ELR (cell line): ENCODE data around the gene FKTN.

Source experiments
- DNase-seq: peaks from one replicate; pipeline ENCODE4 v3.0.0-alpha.2; 2015; ENCODE audit warnings: low read depth

Gene FKTN

DNA sequence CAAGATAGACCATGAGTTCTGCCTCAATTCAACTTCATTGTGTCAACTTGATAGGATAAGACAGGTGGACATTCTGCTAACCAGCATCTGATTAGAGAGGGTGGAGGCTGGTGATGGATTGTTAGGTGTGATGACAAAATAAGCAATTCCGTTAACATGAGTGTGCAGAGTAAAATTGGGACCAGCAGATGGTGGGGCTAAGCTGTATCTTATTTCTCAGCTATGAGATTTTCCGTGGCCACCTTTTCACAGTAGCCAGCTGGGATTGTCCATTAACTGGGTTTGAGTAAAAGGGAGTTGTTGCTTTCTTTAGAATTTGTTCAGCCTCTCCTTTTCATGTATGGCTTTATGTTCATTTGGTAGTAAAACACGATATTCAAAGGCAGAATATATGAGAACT lies 75.5 kb downstream of the FKTN start:
- DNase-seq: no peak

GRCh38 chr9:105636331-105636730 lies 78.4 kb downstream of the FKTN start:
- DNase-seq: peak; percentile 19

GRCh38 chr9:105637787-105638395 lies 80.0 kb downstream of the FKTN start:
- peak; percentile 30 for DNase-seq

- DNase-seq: no peak
Measured at GRCh38 chr9:105639936-105640335, 82.0 kb downstream of the FKTN start.

DNA sequence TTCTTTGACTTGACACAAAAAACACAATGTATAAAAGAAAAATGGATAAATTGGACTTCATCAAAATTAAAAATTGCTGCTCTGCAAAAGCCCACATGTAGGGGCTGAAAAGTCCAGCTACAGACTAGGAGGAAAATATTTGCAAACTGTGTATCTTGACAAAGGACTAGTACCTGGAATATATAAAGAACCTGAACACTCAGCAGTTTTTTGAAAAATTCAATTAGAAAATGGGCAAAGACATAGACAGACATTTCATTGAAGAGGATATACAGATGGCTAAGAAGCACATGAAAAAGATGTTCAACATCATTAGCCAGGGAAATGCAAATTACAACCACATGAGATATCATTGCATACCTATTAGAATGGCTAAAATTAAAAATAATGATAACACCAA lies 85.9 kb downstream of the FKTN start:
- DNase-seq: no peak

DNA sequence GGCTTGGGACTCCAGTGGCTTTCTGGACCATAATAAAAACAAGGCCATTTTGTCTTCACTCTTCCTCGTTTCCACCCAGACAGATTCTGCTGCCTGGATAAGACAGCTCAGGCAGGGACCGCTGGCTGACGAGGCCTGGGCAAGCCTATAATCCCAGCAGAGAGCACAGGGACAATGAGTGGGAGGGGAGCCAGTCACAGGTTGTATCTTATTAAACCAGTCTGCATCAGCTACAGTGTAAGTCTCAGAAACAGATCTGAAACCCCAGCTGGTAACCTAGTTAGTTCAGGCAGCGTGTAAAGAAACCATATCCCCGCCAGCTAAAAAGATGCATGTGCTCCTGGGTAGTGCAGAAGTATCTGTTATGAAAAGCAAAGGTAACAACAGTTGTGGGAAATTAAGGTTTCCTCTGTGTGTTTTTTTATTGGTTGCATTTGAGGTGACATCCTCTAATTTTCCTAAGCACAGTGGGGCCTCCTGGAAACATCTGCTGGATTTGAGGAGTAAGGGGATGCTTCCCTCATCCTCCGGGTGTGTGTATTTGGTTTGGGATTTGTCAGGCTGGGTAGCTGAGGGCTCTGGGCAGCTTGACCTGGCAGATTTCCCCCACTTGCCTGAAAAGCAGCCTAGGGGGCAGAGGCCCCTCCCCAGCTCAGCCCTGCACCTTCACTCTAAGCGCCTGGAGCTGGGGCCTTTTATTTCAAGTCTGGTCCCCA lies 89.1 kb downstream of the FKTN start:
- DNase-seq: no peak

DNA sequence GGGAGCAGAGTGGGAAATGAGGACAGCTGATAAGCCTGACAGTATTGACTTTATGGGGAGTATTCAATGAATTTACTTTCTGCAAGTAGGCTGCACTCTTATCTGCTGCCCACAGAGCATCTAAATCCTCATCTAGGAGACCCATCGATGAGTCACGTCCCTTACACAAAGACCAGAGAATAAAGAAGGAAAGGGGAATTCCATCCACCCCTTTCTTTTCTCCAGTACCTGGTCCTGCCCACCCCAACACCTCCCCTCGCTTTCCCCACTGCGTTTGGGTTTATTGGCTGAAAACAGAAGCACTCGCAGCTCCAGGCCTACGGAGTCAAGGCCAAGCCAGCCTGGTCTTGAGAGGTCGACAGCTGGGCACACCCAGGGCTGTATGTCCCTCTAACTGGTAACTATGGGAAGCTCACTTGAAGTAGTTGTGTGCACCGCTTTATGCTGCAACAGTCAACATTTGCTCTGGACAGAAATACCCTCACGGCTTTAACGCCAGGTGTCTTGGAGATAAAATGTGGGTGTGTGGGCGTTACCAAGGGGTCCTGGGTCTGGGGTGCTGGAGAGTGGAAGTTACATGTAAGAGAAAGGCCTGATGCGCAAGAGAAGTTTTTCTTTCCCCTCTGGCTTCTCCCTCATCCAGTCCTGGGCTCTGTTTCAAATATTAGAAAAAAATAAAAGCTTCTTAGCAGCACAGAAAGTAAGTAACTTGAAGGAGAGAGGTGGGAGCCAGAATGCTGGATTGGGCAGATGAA lies 89.8 kb downstream of the FKTN start:
- DNase-seq: peak; percentile 8

DNA sequence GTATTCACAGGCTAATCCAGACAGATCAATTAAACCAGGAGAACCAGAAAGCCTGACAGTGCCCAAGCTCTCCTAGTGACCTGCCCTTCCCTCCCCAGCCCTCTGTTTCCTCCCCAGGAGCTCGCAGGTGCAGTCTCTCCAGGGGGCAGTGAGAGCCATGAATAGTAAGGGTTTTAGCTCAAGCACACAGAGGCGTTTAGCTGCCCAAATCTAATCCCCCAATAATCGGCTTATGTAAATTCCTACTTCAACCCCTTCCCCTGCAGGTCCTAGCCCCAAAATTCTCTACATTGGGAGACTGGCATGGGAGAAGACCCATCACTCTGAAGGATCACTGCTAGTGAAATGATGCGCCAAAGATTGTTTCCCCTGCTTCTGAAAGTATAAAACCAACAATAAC lies 93.9 kb downstream of the FKTN start:
- no peak for DNase-seq

DNA sequence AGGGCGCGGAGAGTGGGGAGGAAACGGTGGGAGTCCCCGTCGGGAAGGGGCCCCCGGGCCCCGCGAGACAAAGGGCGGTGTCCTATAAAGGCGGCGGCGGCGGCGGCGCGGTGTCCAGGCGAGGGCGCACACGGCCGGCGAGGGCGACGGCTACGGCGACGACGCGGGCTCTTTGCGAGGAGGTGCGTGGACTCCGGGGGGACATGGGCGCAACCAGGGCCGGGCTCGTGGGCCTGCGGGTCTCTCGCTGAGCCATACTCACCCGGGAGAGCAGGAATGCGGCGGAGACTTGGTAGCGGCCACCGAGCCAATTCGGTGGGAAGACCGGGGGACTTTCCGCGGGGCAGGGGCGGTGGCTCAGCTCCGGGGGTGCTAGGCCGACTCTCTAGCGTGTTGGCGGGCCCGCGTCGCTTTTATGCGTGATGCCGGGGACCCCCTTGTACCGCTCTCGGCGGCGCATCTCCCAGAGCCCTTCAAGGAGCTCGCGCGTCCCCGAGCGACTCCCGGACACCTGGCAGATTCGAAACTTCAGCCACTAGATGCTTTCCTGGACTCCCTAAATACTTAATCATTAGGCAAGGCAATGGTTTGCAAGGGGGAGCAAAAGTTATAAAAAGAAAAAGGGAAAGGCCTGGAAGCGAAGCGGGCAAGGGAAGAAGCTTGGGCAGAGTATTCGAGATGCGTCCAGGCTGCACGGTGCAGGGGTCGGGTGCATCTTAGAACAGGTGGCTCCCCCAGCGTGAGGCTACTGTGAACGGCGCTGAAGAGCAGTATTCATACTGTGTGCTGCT lies 98.4 kb downstream of the FKTN start:
- DNase-seq: peak; percentile 30

- no peak for DNase-seq
Measured at GRCh38 chr9:105658351-105658750, 100.4 kb downstream of the FKTN start.

DNA sequence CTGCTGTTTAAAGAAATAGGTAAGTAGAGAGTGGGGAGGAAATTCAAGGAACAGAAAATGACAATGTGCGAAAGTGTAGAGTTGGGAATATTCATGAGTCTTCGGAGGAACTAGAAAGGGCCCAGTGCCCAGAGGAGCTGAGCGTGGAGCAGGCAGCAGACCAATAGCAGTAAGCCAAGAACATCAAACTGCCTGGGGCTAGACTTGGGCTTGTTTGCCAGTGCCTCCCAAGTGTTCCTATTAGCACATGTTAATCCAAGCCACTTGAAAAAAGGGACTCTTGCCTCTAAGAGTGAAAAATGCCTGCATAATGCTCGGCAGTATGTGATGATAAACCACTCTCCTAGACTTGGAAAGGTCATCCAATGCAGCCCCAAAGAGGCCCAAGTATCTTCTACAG lies 103.1 kb downstream of the FKTN start:
- no peak for DNase-seq

DNA sequence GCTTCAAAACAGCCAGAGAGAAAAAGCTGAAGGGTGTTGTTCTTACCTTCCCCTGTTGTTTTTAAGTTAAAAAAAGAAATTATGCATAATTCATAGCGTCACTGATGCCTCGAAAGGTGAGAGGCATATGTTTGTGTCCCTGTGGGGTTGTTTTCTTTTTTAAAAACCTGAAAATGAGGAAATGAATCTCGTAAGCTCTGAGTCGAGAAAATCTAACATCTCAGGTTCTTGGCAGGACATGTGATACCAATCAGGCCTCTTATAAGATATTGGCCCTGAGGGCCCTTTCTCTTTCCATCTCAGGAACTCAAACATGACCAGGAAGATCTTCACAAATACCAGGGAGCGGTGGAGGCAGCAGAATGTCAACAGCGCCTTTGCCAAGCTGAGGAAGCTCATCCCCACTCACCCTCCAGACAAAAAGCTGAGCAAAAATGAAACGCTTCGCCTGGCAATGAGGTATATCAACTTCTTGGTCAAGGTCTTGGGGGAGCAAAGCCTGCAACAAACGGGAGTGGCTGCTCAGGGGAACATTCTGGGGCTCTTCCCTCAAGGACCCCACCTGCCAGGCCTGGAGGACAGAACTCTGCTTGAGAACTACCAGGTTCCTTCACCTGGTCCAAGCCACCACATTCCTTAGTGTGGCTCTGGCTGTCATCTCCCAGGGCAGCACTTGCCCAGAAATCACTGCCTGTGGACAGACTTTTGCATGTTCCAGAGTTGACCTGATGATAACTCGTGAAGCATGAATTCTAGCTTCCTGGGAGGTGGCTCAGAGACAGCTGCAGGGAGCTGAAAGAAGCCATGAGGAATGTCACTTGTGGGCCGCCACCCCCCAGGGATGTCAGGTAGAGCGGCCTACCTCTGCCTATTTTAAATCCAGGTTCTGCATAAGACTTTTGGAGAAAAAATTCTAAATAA lies 104.5 kb downstream of the FKTN start, which contains the start of gene TAL2:
Gene TAL2, plus strand, starts transcription at position 274 of the 921 bp plus-strand sequence. Its CDS starts 40 bp downstream, at position 314.
- DNase-seq: no peak

DNA sequence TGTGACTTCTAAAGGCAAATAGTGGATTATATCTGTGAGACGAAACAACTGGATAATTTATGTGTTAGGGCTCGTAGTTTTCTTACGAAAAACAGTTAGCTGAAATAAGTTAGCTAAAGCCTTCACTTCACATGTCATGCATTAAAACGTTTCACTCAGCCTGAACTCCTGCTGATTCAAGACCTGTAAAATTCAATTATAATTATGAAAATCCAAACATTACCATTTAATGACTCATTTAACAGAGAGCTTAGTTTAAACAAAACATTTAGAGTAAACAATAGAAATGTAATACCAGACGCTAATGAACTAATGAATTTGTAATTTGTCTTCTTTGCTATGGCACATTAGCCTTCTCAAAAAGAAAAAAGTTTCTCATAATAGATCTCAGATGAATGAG lies 106.0 kb downstream of the FKTN start:
- no peak for DNase-seq

- DNase-seq: no peak
Measured at GRCh38 chr9:105667867-105668266, 109.9 kb downstream of the FKTN start.

- DNase-seq: no peak
Measured at GRCh38 chr9:105670315-105670714, 112.4 kb downstream of the FKTN start.

DNA sequence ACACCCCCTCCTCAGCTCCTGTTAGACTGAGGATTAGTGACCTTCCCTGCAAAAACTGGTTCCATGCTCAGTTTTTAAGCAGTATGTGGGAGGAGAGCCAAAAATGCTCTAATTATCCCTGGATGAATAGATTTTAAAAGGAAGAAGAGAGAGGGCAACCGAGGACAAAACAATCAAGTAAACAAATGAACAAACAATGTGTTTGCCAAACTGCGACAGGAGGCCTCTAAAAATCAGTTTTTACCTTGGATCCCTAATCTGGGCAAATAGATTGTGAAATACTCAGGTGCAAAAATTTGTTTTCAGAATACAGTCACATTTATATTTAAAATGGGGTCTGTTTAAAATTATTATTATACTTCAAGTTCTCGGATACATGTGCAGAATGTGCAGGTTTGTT lies 112.8 kb downstream of the FKTN start:
- no peak for DNase-seq

DNA sequence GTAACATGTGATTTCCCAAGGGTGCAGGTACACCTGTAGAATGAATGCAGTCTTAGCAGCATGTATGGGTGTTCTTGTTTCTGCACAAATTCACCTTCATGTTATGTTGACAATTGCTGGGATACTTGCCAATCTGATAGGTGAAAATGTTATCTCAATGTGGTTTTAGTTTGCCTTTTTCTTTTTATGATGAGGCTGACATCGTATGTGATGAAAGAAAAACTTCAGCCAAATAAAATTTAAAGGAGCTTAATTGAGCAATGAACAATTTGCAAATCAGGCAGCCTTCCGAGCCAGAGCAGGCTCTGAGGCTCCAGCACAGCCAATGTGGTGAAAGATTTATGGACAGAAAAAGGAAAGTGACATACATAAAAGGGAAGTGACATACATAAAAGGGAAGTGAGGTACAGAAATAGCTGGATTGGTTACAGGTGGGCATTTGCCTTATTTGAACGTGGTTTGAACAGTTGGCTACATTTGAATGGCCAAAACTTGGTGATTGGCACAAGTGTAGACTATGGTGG lies 114.8 kb downstream of the FKTN start:
- no peak for DNase-seq

DNA sequence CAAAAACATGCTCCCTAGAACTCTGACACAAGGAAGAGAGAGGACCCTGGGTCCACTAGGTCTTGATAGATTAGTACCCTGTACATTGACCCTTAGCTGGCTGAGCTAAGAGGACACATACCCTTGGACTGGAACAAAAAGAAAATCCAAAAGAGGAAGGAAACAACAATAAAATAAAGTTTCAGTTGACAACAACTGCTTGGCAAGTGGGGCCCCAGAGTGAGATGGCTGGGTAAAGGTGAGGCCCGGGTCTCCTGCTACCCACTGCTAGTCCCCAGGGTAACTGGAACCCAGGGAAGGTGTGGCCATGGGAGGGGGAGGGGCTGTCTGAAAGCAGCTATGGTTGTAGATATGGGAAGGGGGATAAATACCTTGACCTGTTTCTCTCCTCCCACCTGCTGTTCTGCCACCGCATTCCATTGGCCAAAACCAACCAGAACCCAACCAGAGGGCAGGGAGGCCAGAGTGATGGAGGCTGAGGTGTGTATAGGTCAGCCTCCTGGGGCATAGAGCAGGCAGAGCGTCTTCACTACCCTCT lies 116.0 kb downstream of the FKTN start:
- no peak for DNase-seq

DNA sequence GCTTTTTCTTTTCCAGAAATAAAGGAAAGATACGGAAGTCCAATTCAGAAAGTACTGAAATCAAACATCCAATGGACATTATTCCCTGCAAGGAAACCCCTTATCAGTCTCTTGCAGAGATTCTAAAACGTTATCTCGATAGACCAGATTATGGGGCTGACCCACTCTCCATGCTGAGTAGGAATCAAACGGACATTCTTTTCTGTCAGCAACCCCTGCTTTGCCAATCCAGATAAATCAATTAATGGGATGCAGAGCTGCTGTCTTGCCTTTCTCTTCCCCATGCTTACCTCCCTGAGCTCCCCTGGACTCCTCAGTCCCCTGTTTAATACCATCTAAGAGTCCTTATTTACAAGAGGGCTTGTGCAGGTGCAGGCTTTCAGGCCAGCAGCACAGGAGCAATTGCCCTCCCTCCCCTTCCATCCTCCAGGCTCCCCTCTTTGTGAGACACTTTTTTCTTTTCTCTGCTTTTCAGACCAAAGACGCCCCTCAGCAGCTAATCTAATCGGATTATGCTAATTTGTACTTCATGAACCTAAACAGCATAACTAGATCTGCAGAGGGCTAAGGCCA lies 118.5 kb downstream of the FKTN start:
- no peak for DNase-seq

- DNase-seq: no peak
Measured at GRCh38 chr9:105678163-105678562, 120.2 kb downstream of the FKTN start.
